ENCODE results near the gene DOK7. TPM values are rescaled to one million over a fixed set of nuclear protein-coding genes. Genes with fewer than 3 reads are reported as not detected.

Gene DOK7
- polyA plus RNA-seq, 1 experiment = not detected

GRCh38 chr4:3527101-3527913 lies 64.2 kb downstream of the DOK7 start:
- ChIA-PET POLR2A (no interaction called here), CTCF (interaction anchor here (0.7 kb wide), 1 partner anchor 13 kb away, joined by 3 read pairs; no protein-coding TSS in a partner anchor)
- DNase-seq (ENCODE audit: low read depth, low spot score) = no peak
- Histone ChIP-seq H3K27me3 (ENCODE audit: control insufficient read depth, insufficient read depth, low read length) (no peaks in the 10 kb centered on the region), H3K4me3 (ENCODE audit: low read depth, low read length) (no peak overlapping the region), H3K9me3 (ENCODE audit: control insufficient read depth, insufficient read depth, low read length) (no peaks in the 10 kb centered on the region; the same call in 1 of the 2 replicates), H3K27ac (ENCODE audit: low read depth, low read length) (no peak overlapping the region)
- no peak for TF ChIP-seq CTCF (IDR thresholded peaks at IDR 0.05; ENCODE audit: low read depth, low read length)

DNA sequence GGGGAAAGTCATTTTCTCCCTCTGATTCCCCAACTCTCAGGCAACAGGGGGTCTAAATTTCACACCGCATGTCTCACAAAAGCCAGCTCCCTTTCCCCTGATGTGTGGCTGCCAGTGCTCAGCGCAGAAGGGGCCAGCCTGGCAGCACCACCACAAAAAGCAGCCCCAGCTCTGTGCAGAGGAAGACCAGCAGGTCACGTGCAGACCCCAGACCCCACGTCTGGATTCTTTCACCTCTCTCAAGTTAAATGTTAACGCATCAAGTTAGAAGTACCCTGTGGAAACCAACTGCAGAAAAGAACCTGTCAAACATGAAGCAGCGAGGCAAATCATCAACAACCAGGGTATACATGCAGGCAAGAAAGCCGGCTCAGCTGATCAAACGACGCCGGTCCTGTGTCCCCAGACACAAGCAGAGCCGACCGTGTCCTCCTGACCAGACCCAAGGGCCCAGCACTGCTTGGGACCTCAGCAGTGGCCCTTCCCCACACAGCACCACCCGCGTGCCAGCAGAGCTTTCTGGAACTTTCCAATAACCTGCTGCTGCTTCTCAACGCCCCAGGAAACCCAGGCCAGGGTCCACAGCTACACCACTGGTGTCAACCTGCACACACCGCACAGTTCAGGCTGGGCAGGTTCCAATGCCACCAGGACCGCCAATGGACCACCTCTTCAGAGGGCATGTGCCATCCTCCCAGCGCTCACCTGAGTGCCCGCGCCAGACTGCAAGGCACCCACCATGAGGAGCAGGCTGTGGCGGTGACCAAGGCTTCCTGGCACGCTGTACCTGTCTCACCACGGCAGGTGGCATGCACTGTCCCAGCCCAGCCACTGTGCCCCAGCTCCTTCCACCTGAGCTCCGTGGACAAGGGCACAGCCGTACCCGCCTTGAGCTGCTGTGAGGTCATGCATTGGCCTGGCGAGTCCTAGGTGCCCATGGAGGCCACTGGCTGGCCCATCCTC lies 65.1 kb downstream of the DOK7 start:
- no peak for TF ChIP-seq CTCF (IDR thresholded peaks at IDR 0.05; ENCODE audit: low read depth, low read length)
- DNase-seq (ENCODE audit: low read depth, low spot score) = no peak
- no peak overlapping the region for H3K4me3 ChIP-seq (ENCODE audit: low read depth, low read length)
- H3K9me3 ChIP-seq (ENCODE audit: control insufficient read depth, insufficient read depth, low read length) = no peaks in the 10 kb centered on the region; the same call in 1 of the 2 replicates
- H3K27me3 ChIP-seq (ENCODE audit: control insufficient read depth, insufficient read depth, low read length) = no peaks in the 10 kb centered on the region
- POLR2A ChIA-PET = no interaction called here
- no peak overlapping the region for H3K27ac ChIP-seq (ENCODE audit: low read depth, low read length)
- CTCF ChIA-PET = no interaction called here

GRCh38 chr4:3529363-3529762 lies 66.3 kb downstream of the DOK7 start:
- no peak for TF ChIP-seq CTCF (IDR thresholded peaks at IDR 0.05; ENCODE audit: low read depth, low read length)

GRCh38 chr4:3530051-3530450 lies 66.9 kb downstream of the DOK7 start:
- ChIA-PET CTCF (no interaction called here), POLR2A (no interaction called here)
- no peak for TF ChIP-seq CTCF (IDR thresholded peaks at IDR 0.05; ENCODE audit: low read depth, low read length)
- DNase-seq (ENCODE audit: low read depth, low spot score) = no peak
- Histone ChIP-seq H3K27ac (ENCODE audit: low read depth, low read length) (no peak overlapping the region), H3K4me3 (ENCODE audit: low read depth, low read length) (no peak overlapping the region), H3K27me3 (ENCODE audit: control insufficient read depth, insufficient read depth, low read length) (peaks cover 7% of the 10 kb centered on the region), H3K9me3 (ENCODE audit: control insufficient read depth, insufficient read depth, low read length) (no peaks in the 10 kb centered on the region; the same call in 1 of the 2 replicates)

More at GRCh38 chr4:3529363-3529762, 66.3 kb downstream of the DOK7 start:
- no peak for DNase-seq (ENCODE audit: low read depth, low spot score)
- ChIA-PET CTCF (no interaction called here), POLR2A (no interaction called here)
- H3K27me3 ChIP-seq (ENCODE audit: control insufficient read depth, insufficient read depth, low read length) = peaks cover 7% of the 10 kb centered on the region
- no peaks in the 10 kb centered on the region; the same call in 1 of the 2 replicates for H3K9me3 ChIP-seq (ENCODE audit: control insufficient read depth, insufficient read depth, low read length)
- H3K27ac ChIP-seq (ENCODE audit: low read depth, low read length) = no peak overlapping the region
- no peak overlapping the region for H3K4me3 ChIP-seq (ENCODE audit: low read depth, low read length)
